ENCODE data around the gene UNG. TPM values are rescaled to one million over a fixed set of nuclear protein-coding genes. Genes with fewer than 3 reads are reported as not detected.

Gene UNG
- total and polyA plus RNA-seq, 9 of the 15 experiments (the other 6 are each of a cell fraction or from before 2014, with no cell fraction given) = 8.4 to 59.8 (median 41.0) TPM

DNA sequence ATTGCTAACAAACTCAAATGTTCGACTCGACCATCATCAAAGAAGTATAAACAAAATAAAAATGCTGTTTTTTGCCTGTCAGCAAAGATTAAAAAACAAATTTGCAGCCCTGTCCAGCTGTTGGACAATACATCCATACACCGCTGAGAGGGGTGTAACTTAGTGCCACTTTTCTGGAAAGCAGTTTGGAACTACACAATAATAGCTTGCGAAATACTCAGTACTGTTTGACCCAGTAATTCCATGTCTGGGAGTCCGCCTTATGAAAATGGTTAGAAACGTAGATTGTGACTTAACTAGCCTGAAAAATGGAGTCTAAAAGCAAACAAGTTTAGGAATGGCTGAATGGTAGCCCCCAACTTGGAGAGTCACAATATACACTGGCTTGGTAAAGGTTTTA, 38.6 kb upstream of the UNG start:
- in situ Hi-C loops (cut with MboI) (no loop called here), intact Hi-C loops (cut with micrococcal nuclease) (no loop called here)
- no peak for TF ChIP-seq ZNF354B (CRISPR knock-in tag; IDR thresholded peaks at IDR 0.05)
- TF ChIP-seq, protein P1, sequence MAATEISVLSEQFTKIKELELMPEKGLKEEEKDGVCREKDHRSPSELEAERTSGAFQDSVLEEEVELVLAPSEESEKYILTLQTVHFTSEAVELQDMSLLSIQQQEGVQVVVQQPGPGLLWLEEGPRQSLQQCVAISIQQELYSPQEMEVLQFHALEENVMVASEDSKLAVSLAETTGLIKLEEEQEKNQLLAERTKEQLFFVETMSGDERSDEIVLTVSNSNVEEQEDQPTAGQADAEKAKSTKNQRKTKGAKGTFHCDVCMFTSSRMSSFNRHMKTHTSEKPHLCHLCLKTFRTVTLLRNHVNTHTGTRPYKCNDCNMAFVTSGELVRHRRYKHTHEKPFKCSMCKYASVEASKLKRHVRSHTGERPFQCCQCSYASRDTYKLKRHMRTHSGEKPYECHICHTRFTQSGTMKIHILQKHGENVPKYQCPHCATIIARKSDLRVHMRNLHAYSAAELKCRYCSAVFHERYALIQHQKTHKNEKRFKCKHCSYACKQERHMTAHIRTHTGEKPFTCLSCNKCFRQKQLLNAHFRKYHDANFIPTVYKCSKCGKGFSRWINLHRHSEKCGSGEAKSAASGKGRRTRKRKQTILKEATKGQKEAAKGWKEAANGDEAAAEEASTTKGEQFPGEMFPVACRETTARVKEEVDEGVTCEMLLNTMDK (IDR thresholded peaks at IDR 0.05; ENCODE audit: borderline replicate concordance, insufficient read depth, low read depth, low read length, poor library complexity, severe bottlenecking) = no peak
- TF ChIP-seq ZNF699 (CRISPR knock-in tag; IDR thresholded peaks at IDR 0.05; ENCODE audit: insufficient replicate concordance) = no peak
- BruUV-seq (replicated peaks) = no TSS peak
- WGBS (ENCODE audit: insufficient coverage, low coverage, missing lambda C conversion rate) = 69% methylated on average over 6 of the region's 6 CpGs
- ChIA-PET CTCF (ENCODE audit: low intra/inter-chr PET ratio) (interaction anchor here (0.6 kb wide), 1 partner anchor 76 kb away, joined by 3 read pairs; no protein-coding TSS in a partner anchor), POLR2A (interaction anchor here (0.6 kb wide), 1 partner anchor 14 kb away, joined by 3 read pairs; no protein-coding TSS in a partner anchor)
- H3K9me1 ChIP-seq (ENCODE audit: control insufficient read depth, insufficient read depth, low read length) = no peaks in the 10 kb centered on the region
- DNase-seq (ENCODE audit: extremely low read depth in 1 of 4, low spot score in 3 of 4) (no peak), FAIRE-seq (no peak), ATAC-seq (no peak)
- H2AFZ ChIP-seq (ENCODE audit: low read depth, low read length) = no peak overlapping the region
- H3K27ac ChIP-seq (ENCODE audit: extremely low read depth, low read depth, low read length) = no peak overlapping the region
- H3K9me3 ChIP-seq (replicated peaks; ENCODE audit: control insufficient read depth, insufficient read depth, low read depth, low read length) = no peaks in the 10 kb centered on the region
- 0 out of 5 replicates have a peak, but pooled peaks cover 0 to under 1% of the 10 kb centered on the region in 2 experiments for H3K4me1 ChIP-seq (replicated peaks in 1 of 2; ENCODE audit: control insufficient read depth in 2 of 2, insufficient read depth in 2 of 2, low read length in 2 of 2)
- no peaks in the 10 kb centered on the region for H3K27me3 ChIP-seq (ENCODE audit: control insufficient read depth in 2 of 2, insufficient read depth in 2 of 2, low read length in 2 of 2)
- no peak overlapping the region for H3K4me2 ChIP-seq (ENCODE audit: insufficient read depth, low read length)
- no peak overlapping the region for H3K4me3 ChIP-seq
- H3K9ac ChIP-seq (ENCODE audit: insufficient read depth in 1 of 2, low read depth in 2 of 2, low read length in 2 of 2) = no peak overlapping the region
- H4K20me1 ChIP-seq (replicated peaks; ENCODE audit: control insufficient read depth, insufficient read depth, low read length) = no peaks in the 10 kb centered on the region
- H3K79me2 ChIP-seq (ENCODE audit: control insufficient read depth, insufficient read depth, low read length) = no peaks in the 10 kb centered on the region
- peaks cover 9% of the 10 kb centered on the region; the same call in 2 of the 3 replicates for H3K36me3 ChIP-seq (ENCODE audit: control insufficient read depth, insufficient read depth, low read length)

DNA sequence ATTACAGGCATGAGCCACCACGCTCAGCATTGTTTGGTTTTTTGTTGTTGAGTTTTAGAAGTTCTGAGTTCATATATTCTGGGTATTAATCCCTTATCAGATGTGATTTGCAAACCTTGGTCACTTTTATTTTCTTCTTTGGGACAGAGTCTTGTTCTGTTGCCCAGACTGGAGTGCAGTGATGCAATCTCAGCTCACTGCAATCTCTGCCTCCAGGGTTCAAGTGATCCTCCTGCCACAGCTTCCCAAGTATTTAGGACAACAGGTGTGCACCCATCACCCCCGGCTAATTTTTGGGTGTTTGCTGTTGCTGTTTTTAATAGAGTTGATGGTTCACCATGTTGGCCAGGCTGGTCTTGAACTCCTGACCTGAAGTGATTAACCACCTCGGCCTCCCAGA, 33.3 kb upstream of the UNG start:
- peaks cover 13% of the 10 kb centered on the region; the same call in 2 of the 3 replicates for H3K36me3 ChIP-seq (ENCODE audit: control insufficient read depth, insufficient read depth, low read length)
- no peak for TF ChIP-seq MYNN (IDR thresholded peaks at IDR 0.05)
- no peak for TF ChIP-seq MYNN (CRISPR knock-in tag; IDR thresholded peaks at IDR 0.05)
- TF ChIP-seq, protein P2, sequence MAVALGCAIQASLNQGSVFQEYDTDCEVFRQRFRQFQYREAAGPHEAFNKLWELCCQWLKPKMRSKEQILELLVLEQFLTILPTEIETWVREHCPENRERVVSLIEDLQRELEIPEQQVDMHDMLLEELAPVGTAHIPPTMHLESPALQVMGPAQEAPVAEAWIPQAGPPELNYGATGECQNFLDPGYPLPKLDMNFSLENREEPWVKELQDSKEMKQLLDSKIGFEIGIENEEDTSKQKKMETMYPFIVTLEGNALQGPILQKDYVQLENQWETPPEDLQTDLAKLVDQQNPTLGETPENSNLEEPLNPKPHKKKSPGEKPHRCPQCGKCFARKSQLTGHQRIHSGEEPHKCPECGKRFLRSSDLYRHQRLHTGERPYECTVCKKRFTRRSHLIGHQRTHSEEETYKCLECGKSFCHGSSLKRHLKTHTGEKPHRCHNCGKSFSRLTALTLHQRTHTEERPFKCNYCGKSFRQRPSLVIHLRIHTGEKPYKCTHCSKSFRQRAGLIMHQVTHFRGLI (CRISPR knock-in tag; IDR thresholded peaks at IDR 0.05) = no peak
- no peak for TF ChIP-seq ETV6 (IDR thresholded peaks at IDR 0.05; ENCODE audit: borderline replicate concordance in 1 of 2, low read depth in 2 of 2, low read length in 1 of 2)
- no peak for TF ChIP-seq ETV6 (CRISPR knock-in tag; IDR thresholded peaks at IDR 0.05; ENCODE audit: borderline replicate concordance)
- no peak for TF ChIP-seq YY1 (IDR thresholded peaks at IDR 0.05; ENCODE audit: borderline replicate concordance in 1 of 3, control insufficient read depth in 1 of 3, extremely low read depth in 1 of 3, insufficient read depth in 3 of 3, insufficient read length in 1 of 3, insufficient replicate concordance in 2 of 3, low read depth in 1 of 3, low read length in 2 of 3)
- TF ChIP-seq ZKSCAN1 (IDR thresholded peaks at IDR 0.05; ENCODE audit: low read depth, low read length) = no peak

More for the DNA sequence above, 33.3 kb upstream of the UNG start:
- FAIRE-seq (no peak), ATAC-seq (no peak), DNase-seq (ENCODE audit: extremely low read depth in 1 of 4, low spot score in 3 of 4) (no peak)
- no TSS peak for BruUV-seq (replicated peaks)
- intact Hi-C loops (cut with micrococcal nuclease) (no loop called here), in situ Hi-C loops (cut with MboI) (no loop called here)
- H3K9ac ChIP-seq (ENCODE audit: insufficient read depth in 1 of 2, low read depth in 2 of 2, low read length in 2 of 2) = no peak overlapping the region
- CTCF ChIA-PET (ENCODE audit: low intra/inter-chr PET ratio) = no interaction called here
- no peaks in the 10 kb centered on the region for H3K9me1 ChIP-seq (ENCODE audit: control insufficient read depth, insufficient read depth, low read length)
- H3K4me2 ChIP-seq (ENCODE audit: insufficient read depth, low read length) = no peak overlapping the region
- WGBS (ENCODE audit: insufficient coverage, low coverage, missing lambda C conversion rate) = 58% methylated on average over 3 of the region's 3 CpGs
- no peak overlapping the region for H3K4me3 ChIP-seq
- no peaks in the 10 kb centered on the region for H4K20me1 ChIP-seq (replicated peaks; ENCODE audit: control insufficient read depth, insufficient read depth, low read length)
- H3K27me3 ChIP-seq (ENCODE audit: control insufficient read depth in 2 of 2, insufficient read depth in 2 of 2, low read length in 2 of 2) = no peaks in the 10 kb centered on the region
- no peaks in the 10 kb centered on the region for H3K4me1 ChIP-seq (replicated peaks in 1 of 2; ENCODE audit: control insufficient read depth in 2 of 2, insufficient read depth in 2 of 2, low read length in 2 of 2)
- H2AFZ ChIP-seq (ENCODE audit: low read depth, low read length) = no peak overlapping the region
- H3K27ac ChIP-seq (ENCODE audit: extremely low read depth, low read depth, low read length) = no peak overlapping the region
- POLR2A ChIA-PET = no interaction called here
- no peaks in the 10 kb centered on the region for H3K79me2 ChIP-seq (ENCODE audit: control insufficient read depth, insufficient read depth, low read length)
- no peaks in the 10 kb centered on the region for H3K9me3 ChIP-seq (replicated peaks; ENCODE audit: control insufficient read depth, insufficient read depth, low read depth, low read length)

Measured in K562 (cell line).